A673 (cell line): ENCODE results near the gene AMOTL1. TPM values are rescaled to one million over a fixed set of nuclear protein-coding genes. Genes with fewer than 3 reads are reported as not detected.
A peak's percentile ranks its signal among the peaks of the same experiment; 100 is the strongest.
"Not testable (repeated sequence)": the region's sequence is repeated elsewhere in the genome, so short reads cannot be mapped to it uniquely, and the experiment has no call there.

Source experiments
- BruUV-seq: library from RNA; stranded (reverse); fragments of 400-500 nt; replicated peaks from 2 replicates; lab custom pipeline; 2021; lab: Mats Ljungman, UMichigan
- CTCF ChIA-PET: fragments of 300-600 bp; sonication (Branson Sonifier 250); formaldehyde crosslinking; loops from one replicate; lab custom pipeline; 2022; ENCODE audit warnings: antibody characterized with exemption; lab: Charles Lee
- POLR2A ChIA-PET: fragments of 300-600 bp; sonication (Branson Sonifier 250); formaldehyde crosslinking; loops from one replicate; lab custom pipeline; 2022; ENCODE audit warnings: antibody characterized with exemption; ENCODE audit not compliant: low non-redundant PET; lab: Charles Lee
- DNase-seq: peaks from one replicate; pipeline ENCODE4 v3.0.0-alpha.2; 2015; ENCODE audit warnings: low spot score
- H3K27ac ChIP-seq: fragments of 200-600 bp; sonication (generic); 2 replicates; pipeline ENCODE4 v1.5.1; 2016; ENCODE audit warnings: mixed run types, low read depth, mild to moderate bottlenecking, mixed read lengths, antibody characterized with exemption, low read length; ENCODE audit not compliant: poor library complexity, severe bottlenecking
- H3K27me3 ChIP-seq: fragments of 200-600 bp; sonication (generic); replicated peaks from 2 replicates; pipeline ENCODE4 v1.6.1; 2017; ENCODE audit warnings: mixed run types, low read depth, mild to moderate bottlenecking, mixed read lengths, antibody characterized with exemption, low read length; ENCODE audit not compliant: insufficient read depth, poor library complexity
- H3K36me3 ChIP-seq: fragments of 200-600 bp; sonication (generic); 2 replicates; pipeline ENCODE4 v1.6.1; 2016; ENCODE audit warnings: mixed run types, mild to moderate bottlenecking, mixed read lengths, antibody characterized with exemption, low read length; ENCODE audit not compliant: insufficient read depth, poor library complexity, severe bottlenecking
- H3K4me1 ChIP-seq: fragments of 200-600 bp; sonication (generic); 2 replicates; pipeline ENCODE4 v1.6.1; 2017; ENCODE audit warnings: mixed run types, mild to moderate bottlenecking, mixed read lengths, antibody characterized with exemption, low read length; ENCODE audit not compliant: insufficient read depth, poor library complexity, severe bottlenecking
- H3K4me3 ChIP-seq: fragments of 200-600 bp; sonication (generic); 2 replicates; pipeline ENCODE4 v1.5.1; 2016; ENCODE audit warnings: low read depth, mixed run types, mild to moderate bottlenecking, mixed read lengths, low read length; ENCODE audit not compliant: poor library complexity, severe bottlenecking
- H3K9me3 ChIP-seq: fragments of 200-600 bp; sonication (generic); 2 replicates; pipeline ENCODE4 v1.6.1; 2016; ENCODE audit warnings: mixed run types, low read depth, mild to moderate bottlenecking, mixed read lengths, antibody characterized with exemption, low read length; ENCODE audit not compliant: poor library complexity, severe bottlenecking
- CTCF ChIP-seq: fragments of 300-800, 200-600 bp; sonication (generic); conservative IDR thresholded peaks from 2 replicates; pipeline ENCODE4 v1.5.1; 2017; ENCODE audit warnings: low read depth, mild to moderate bottlenecking, antibody characterized with exemption, low read length, moderate library complexity, mixed read lengths
- EZH2 ChIP-seq: fragments of 200-600 bp; sonication (generic); IDR thresholded peaks from 2 replicates; pipeline ENCODE4 v1.6.1; 2017; ENCODE audit warnings: borderline replicate concordance, low read depth, mild to moderate bottlenecking, mixed read lengths, antibody characterized with exemption, low read length; ENCODE audit not compliant: poor library complexity, severe bottlenecking
- intact Hi-C: fragments of 100-400 bp; cut with micrococcal nuclease; formaldehyde crosslinking; loops from one replicate; pipeline ENCODE4 v1.10.0; 2022; ENCODE audit not compliant: unreplicated experiment
- total RNA-seq: library from RNA; stranded (reverse); gene quantifications from 2 replicates; pipeline ENCODE4 v1.2.3, GENCODE V29; 2021

Gene AMOTL1
- total RNA-seq, 1 experiment from 2014 or later = 68.5 TPM

- no peak for TF ChIP-seq CTCF
- TF ChIP-seq EZH2 = no peak
- H3K4me1 ChIP-seq = peaks cover 8% of the 10 kb centered on the region
- ChIA-PET CTCF (no interaction called here), POLR2A (interaction anchor here (0.6 kb wide), 1 partner anchor 8 kb away, joined by 3 read pairs; no protein-coding TSS in a partner anchor)
- no peak overlapping the region for H3K27ac ChIP-seq
- intact Hi-C loops = no loop called here
- no peaks in the 10 kb centered on the region for H3K9me3 ChIP-seq
- no peaks in the 10 kb centered on the region for H3K27me3 ChIP-seq
- peaks cover 5% of the 10 kb centered on the region for H3K36me3 ChIP-seq
- DNase-seq = no peak
- no peak overlapping the region for H3K4me3 ChIP-seq
- BruUV-seq = no TSS peak
Measured at GRCh38 chr11:94845622-94846021, 77.5 kb downstream of the AMOTL1 start.

- peaks cover 25% of the 10 kb centered on the region for H3K36me3 ChIP-seq
- no TSS peak for BruUV-seq
- TF ChIP-seq CTCF (no peak), EZH2 (no peak)
- ChIA-PET POLR2A (no interaction called here), CTCF (no interaction called here)
- no peaks in the 10 kb centered on the region for H3K9me3 ChIP-seq
- H3K27ac ChIP-seq = peak overlapping the region; percentile 17
- H3K4me3 ChIP-seq = no peak overlapping the region
- peaks cover 8% of the 10 kb centered on the region for H3K4me1 ChIP-seq
- no peaks in the 10 kb centered on the region for H3K27me3 ChIP-seq
- DNase-seq = peak; percentile 76
- intact Hi-C loops = no loop called here
Measured at GRCh38 chr11:94849839-94850238, 81.7 kb downstream of the AMOTL1 start.

- POLR2A ChIA-PET = no interaction called here
- Histone ChIP-seq H3K27ac (no peak overlapping the region), H3K4me1 (peaks cover 19% of the 10 kb centered on the region), H3K27me3 (no peaks in the 10 kb centered on the region), H3K4me3 (no peak overlapping the region), H3K36me3 (peaks cover 42% of the 10 kb centered on the region), H3K9me3 (no peaks in the 10 kb centered on the region)
- DNase-seq = no peak
- no TSS peak for BruUV-seq
- no peak for TF ChIP-seq EZH2
- TF ChIP-seq CTCF = no peak
- intact Hi-C loops = no loop called here
- CTCF ChIA-PET = no interaction called here
Measured at GRCh38 chr11:94851864-94852636, 83.9 kb downstream of the AMOTL1 start.

GRCh38 chr11:94853288-94853687 lies 85.1 kb downstream of the AMOTL1 start:
- BruUV-seq, H3K27me3 ChIP-seq, H3K4me3 ChIP-seq, H3K9me3 ChIP-seq, POLR2A ChIA-PET, H3K27ac ChIP-seq, intact Hi-C loops, DNase-seq, CTCF ChIA-PET: not testable (repeated sequence)
- Histone ChIP-seq H3K4me1 (peaks cover 19% of the 10 kb centered on the region), H3K36me3 (peaks cover 52% of the 10 kb centered on the region)
